AG10803 (cell line): ENCODE results near the gene THAP4.

Source experiments
- DNase-seq: peaks from one replicate; pipeline ENCODE4 v3.0.0; 2010; ENCODE audit warnings: low read depth
- H3K4me3 ChIP-seq: 2 replicates; pipeline ENCODE4 v1.5.1; 2011; ENCODE audit warnings: mild to moderate bottlenecking, low read length, control low read depth
- TF ChIP-seq, protein P1 (sequence below): conservative IDR thresholded peaks from 2 replicates; pipeline ENCODE4 v1.5.1; 2011; ENCODE audit warnings: mild to moderate bottlenecking, low read length, control low read depth, inconsistent platforms

THAP4 gene

DNA sequence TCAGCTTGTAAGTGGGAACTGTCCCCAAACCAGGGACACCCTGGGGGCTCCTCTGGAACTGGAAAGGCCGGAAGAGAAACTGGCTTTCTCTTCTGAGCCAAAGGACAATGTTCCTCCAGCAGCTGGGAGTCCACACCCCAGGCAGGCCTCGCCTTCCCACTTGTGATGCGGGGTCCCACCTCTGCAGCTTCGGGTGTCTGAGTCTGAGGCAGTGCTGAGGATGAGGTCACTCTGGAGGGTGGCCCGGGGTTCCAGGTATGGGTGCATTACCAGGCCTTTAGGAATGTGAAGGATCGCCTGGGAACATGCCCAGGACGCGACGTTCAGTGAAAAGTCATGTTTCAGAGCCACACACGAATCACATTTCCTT, 96.6 kb downstream of the THAP4 start:
- DNase-seq = no peak
- TF ChIP-seq, protein P1, sequence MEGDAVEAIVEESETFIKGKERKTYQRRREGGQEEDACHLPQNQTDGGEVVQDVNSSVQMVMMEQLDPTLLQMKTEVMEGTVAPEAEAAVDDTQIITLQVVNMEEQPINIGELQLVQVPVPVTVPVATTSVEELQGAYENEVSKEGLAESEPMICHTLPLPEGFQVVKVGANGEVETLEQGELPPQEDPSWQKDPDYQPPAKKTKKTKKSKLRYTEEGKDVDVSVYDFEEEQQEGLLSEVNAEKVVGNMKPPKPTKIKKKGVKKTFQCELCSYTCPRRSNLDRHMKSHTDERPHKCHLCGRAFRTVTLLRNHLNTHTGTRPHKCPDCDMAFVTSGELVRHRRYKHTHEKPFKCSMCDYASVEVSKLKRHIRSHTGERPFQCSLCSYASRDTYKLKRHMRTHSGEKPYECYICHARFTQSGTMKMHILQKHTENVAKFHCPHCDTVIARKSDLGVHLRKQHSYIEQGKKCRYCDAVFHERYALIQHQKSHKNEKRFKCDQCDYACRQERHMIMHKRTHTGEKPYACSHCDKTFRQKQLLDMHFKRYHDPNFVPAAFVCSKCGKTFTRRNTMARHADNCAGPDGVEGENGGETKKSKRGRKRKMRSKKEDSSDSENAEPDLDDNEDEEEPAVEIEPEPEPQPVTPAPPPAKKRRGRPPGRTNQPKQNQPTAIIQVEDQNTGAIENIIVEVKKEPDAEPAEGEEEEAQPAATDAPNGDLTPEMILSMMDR = no peak
- no peak overlapping the region; the same call in 1 of the 2 replicates for H3K4me3 ChIP-seq

DNA sequence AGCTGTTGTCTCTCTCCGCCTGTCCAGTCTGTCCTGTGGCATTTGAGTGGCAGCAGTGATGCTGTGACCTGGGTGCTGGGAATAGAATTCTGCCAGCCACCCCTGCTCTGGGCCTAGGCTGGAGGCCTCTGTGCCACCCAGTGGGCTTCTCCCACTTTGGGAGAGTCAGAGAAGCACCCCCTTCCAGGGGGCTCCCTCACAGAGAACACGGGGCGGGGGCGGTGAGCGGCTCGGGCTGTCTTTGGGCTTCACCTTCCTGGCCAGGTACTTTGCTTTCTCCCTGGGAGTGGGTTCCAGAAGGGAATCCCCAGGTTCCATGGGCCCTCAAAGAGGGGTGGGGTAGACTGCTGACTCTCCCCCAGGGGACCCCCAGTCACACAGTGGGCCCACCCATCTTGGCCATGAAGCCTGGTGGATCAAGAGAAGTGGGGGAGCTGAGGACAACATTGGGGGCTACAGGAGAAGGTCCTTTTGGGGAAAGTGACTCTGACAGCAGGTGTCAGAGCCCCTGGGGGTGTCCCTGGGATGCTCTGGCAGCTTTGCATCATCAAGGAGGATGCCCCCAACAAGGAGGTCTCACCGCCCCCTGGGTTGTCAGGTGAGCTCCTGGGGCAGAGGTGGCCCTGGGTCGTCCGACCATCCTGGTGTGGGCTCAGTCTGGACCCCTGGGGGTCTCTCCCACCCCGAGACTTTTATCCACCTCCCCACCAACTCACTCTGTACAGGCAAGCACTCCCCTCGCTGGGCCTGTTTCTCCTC, 97.2 kb downstream of the THAP4 start:
- H3K4me3 ChIP-seq = no peak overlapping the region
- TF ChIP-seq, protein P1 = no peak
- DNase-seq = no peak

DNA sequence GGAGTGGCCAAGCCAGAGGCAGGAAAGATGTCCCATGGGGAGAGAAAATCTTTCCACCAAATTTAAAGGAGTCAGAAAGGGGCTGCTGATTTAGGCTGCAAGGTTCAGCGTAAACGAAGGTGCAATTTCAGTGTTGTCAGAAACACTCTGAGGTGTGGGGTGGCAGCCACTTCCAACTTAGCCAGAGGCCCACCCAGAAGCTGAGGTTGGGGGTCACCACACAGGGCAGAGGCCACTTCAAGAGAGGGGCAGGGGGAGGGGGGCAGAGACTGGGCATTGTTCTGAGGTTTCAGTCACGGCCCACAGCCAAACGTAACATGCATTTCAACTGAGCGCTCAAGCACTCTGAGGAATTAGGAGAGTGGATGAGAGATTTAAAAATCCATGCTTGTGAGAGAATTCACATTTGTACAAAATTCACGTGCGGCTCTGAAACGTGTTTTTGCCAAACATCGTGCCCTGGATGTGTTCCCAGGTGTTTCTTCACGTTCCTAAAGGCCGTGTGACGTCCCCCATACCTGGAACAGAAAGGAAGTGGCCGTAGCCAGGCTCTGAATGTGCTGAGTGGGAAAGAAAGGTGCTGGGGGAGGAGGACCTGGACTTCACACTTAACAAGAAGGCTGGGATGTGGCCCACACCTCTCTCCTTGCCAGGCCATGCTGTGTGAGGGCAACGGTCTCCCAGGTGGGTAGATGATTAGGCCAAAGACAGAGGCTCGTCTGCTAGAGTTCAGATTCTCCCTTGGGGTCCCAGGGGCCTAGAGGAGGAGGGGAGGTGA, 97.9 kb downstream of the THAP4 start:
- TF ChIP-seq, protein P1 = no peak
- DNase-seq = no peak
- no peak overlapping the region for H3K4me3 ChIP-seq

DNA sequence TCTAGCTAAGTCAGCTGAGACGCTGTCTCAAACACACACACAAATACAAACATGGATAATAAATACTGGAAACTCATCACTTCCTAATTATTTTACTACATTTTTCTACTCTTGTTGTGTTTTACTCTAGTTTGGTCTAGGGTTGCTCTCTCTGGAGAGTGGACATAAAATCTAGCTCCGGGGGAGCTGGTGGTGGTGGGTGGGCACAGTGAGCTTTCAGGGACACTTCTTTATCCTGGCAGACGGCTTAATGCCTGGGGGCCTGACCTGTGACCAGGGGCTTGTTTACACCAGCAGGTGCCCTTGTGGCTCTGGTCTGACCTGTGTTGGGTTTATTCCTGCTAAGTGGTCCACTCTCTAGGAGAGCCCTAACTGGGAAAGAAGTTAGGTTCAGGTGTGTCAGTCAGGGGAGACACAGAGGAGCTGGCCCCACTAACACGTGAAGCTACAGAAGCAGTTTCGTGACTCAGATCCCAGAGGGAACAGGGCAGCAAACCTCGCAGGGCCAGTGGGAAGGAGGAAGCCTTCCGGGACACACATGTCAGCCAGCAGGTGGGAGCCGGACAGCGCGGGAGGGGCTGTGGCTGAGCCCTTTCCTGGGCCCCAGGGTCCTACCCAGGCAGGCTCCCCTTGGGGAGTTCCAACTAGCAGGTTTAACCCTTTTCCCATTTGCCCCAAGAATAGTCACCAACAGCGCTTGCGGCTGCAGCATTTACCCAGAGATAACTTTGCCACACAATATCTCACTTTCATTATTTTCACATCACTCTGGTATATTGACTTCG, 100.9 kb downstream of the THAP4 start:
- no peak for DNase-seq
- no peak overlapping the region for H3K4me3 ChIP-seq
- TF ChIP-seq, protein P1 = no peak

DNA sequence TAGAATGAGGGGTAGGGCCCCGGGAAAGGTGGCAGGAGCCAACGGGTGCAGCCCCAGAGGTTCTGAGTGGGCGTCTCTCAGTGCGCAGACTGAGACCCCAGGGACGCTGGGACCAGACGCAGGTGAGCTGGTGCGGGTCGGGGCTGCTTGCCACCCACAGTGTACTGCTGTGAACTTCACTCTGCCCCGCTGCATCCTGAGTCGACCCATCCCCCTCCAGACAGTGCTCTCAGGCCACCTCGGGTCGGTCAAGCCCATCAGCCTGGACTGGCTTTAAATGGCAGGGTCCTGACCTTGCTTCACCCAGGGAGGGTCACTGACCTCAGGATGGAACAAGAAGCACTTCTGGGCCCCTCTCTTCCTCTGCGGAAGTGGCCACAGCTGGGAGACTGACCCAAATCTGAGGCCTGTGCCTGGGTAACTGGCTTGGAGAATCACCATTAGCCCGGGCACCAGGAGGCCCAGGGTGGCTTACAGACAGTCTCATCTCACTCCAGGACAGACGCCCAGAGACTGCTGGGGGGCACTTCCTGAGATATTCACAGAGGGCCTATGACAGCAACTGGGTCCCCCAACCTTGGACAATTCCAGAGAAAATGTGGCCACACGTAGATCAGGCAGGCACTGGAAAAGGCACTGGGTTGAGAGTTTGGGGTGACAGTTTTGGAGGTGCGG, 102.1 kb downstream of the THAP4 start:
- TF ChIP-seq, protein P1 = no peak
- DNase-seq = no peak

More for the DNA sequence above, 102.1 kb downstream of the THAP4 start:
- no peak overlapping the region for H3K4me3 ChIP-seq
